Adrenal gland (tissue), 12 donors: Measurements from ENCODE around the gene YWHAQ. TPM values are rescaled to one million over a fixed set of nuclear protein-coding genes. Genes with fewer than 3 reads are reported as not detected.
"Not testable (repeated sequence)": the region's sequence is repeated elsewhere in the genome, so short reads cannot be mapped to it uniquely, and the experiment has no call there.

Source experiments
- DNase-seq, 7 donors: peaks; one replicate each; pipeline ENCODE4 v3.0.0-alpha.2; 2019 to 2020
- H3K27ac ChIP-seq, 5 donors: fragments of 200-600 bp; sonication (generic) in 4 of 5; 1 replicate in 3 of 5; 2 replicates in 2 of 5; pipeline versions ENCODE4 v1.5.1 to v1.8.0; 2016 to 2020; ENCODE audit warnings: mild to moderate bottlenecking in 1 of 5
- H3K27me3 ChIP-seq: fragments of 200-600 bp; 2 replicates; pipeline ENCODE4 v1.8.0; 2021
- H3K36me3 ChIP-seq, 2 donors: fragments of 200-600 bp; replicated peaks in 1 of 2; 1 replicate in 1 of 2; 2 replicates in 1 of 2; pipeline versions ENCODE4 v1.5.1 to v1.8.0; 2018 to 2022
- H3K4me1 ChIP-seq, 2 donors: fragments of 200-600 bp; replicated peaks in 1 of 2; 1 replicate in 1 of 2; 2 replicates in 1 of 2; pipeline versions ENCODE4 v1.5.1 to v1.8.0; 2018 to 2021
- H3K4me3 ChIP-seq, 4 donors: fragments of 200-600 bp; sonication (generic) in 3 of 4; one replicate each; pipeline ENCODE4 v1.5.1; 2016 to 2018
- H3K9me3 ChIP-seq, 3 donors: fragments of 200-600 bp; sonication (generic) in 1 of 3; replicated peaks in 1 of 3; 1 replicate in 2 of 3; 2 replicates in 1 of 3; pipeline versions ENCODE4 v1.5.1 to v1.8.0; 2016 to 2021
- CTCF ChIP-seq, 6 experiments: fragments of 450-650 bp in 4 of 6; fragments of 200-600 bp in 2 of 6; sonication (generic) in 1 of 6; IDR thresholded peaks; 1 replicate in 5 of 6; 2 replicates in 1 of 6; pipeline versions ENCODE4 v1.5.1 to v1.8.0; 2016 to 2021; ENCODE audit warnings: antibody characterized with exemption in 6 of 6, mild to moderate bottlenecking in 2 of 6, moderate library complexity in 1 of 6
- POLR2A ChIP-seq, 2 donors: fragments of 450-650 bp; IDR thresholded peaks; one replicate each; pipeline ENCODE4 v1.6.1; 2017; ENCODE audit warnings: antibody characterized with exemption in 2 of 2, mild to moderate bottlenecking in 2 of 2, moderate library complexity in 1 of 2
- WGBS, 4 donors: extraction: QIAGEN DNeasy Blood & Tissue Kit in 2 of 4; methylation state at CpG; one replicate each; pipeline versions ENCODE4 v1.1.5 to v1.1.7; 2013 to 2017; 5-methylcytosine and 5-hydroxymethylcytosine counted together
- intact Hi-C, 2 donors: fragments of 100-400 bp; cut with DNase I; formaldehyde crosslinking; loops; one replicate each; pipeline versions ENCODE4 v1.14.1 to v1.15.0; 2022 to 2023
- polyA plus RNA-seq, 3 donors: library from polyadenylated mRNA; stranded (reverse); fragments of 200-250 nt in 2 of 3; fragments of 350-450 nt in 1 of 3; fragmentation: Illumina TruSeq in 1 of 3; extraction: RNeasy Lipid Tissue Mini Kit (QIAGEN cat#74804) in 1 of 3; gene quantifications; one replicate each; pipeline ENCODE4 v1.2.3, GENCODE V29; 2013 to 2014
- total RNA-seq, 9 donors: library from RNA; depleted of rRNA in 4 of 9; stranded (reverse); fragments of >200 nt in 4 of 9; fragments of 120-200 nt in 1 of 9; fragmentation: NEBNext Ultra II Directional in 1 of 9; extraction: Animal tissue kit (Norgen Biotek cat#: 25700) in 1 of 9; gene quantifications; one replicate each; pipeline versions ENCODE4 v1.1.0 to v1.2.4, GENCODE V29; 2013 to 2023
- donor health status: healthy with polysubstance abuse.
- donor health status: Bipolar disorder and iron deficiency.
- donor health status: DM: yes; HTN: yes; CAD: no.
- donor health status: DM: no; HTN: no; CAD: no.
- donor health status: DM: no; HTN: no; CAD: no.
- donor health status: DM: yes; HTN: yes; CAD: no.

YWHAQ gene
- total and polyA plus RNA-seq, 12 donors: 74.1 to 477 (median 241) TPM

GRCh38 chr2:9629222-9630116, 1.3 kb downstream of the YWHAQ start:
- peaks cover 0 to 10% of the 10 kb centered on the region in 2 donors for H3K36me3 ChIP-seq
- intact Hi-C loops: loop anchor here in 1 of 2 donors (10.0 kb wide), 1 partner anchor 55 kb away; no protein-coding TSS in a partner anchor
- H3K27ac ChIP-seq: peak overlapping the region; percentile 79 to 98 (median 94)
- H3K4me3 ChIP-seq: peak overlapping the region; percentile 30 to 90 (median 58)
- H3K9me3 ChIP-seq: no peaks in the 10 kb centered on the region
- H3K4me1 ChIP-seq: peaks cover 17 to 41% of the 10 kb centered on the region in 2 donors
- H3K27me3 ChIP-seq: no peaks in the 10 kb centered on the region
- WGBS, 4 donors: 5 to 8% (median 6%) methylated on average over 12 to 20 of the region's 20 CpGs
- TF ChIP-seq CTCF (IDR thresholded peaks at IDR 0.05): no peak
- TF ChIP-seq POLR2A (IDR thresholded peaks at IDR 0.05): peak in 1 of 2 donors; percentile 51
- peak in 5 of 7 donors; percentile 36 to 59 (median 44) for DNase-seq

- no peaks in the 10 kb centered on the region for H3K9me3 ChIP-seq
- no peaks in the 10 kb centered on the region for H3K27me3 ChIP-seq
- peaks cover 17 to 41% of the 10 kb centered on the region in 2 donors for H3K4me1 ChIP-seq
- no peak for TF ChIP-seq CTCF (IDR thresholded peaks at IDR 0.05)
- no peak for TF ChIP-seq POLR2A (IDR thresholded peaks at IDR 0.05)
- DNase-seq: no peak
- peaks cover 0 to 16% of the 10 kb centered on the region in 2 donors for H3K36me3 ChIP-seq
- no peak overlapping the region for H3K27ac ChIP-seq
- 55 to 65% (median 61%) methylated on average over 2 of the region's 2 CpGs for WGBS, 4 donors
- no peak overlapping the region for H3K4me3 ChIP-seq
- intact Hi-C loops: loop anchor here in 1 of 2 donors (10.0 kb wide), 1 partner anchor 53 kb away; no protein-coding TSS in a partner anchor
Observed at GRCh38 chr2:9627310-9627709, 3.5 kb downstream of the YWHAQ start.

- 91 to 99% (median 92%) methylated on average over 9 of the region's 9 CpGs for WGBS, 4 donors
- no peak overlapping the region for H3K4me3 ChIP-seq
- H3K27me3 ChIP-seq: no peaks in the 10 kb centered on the region
- H3K27ac ChIP-seq: no peak overlapping the region
- no peak for DNase-seq
- no peaks in the 10 kb centered on the region for H3K9me3 ChIP-seq
- TF ChIP-seq CTCF (IDR thresholded peaks at IDR 0.05) (no peak), POLR2A (IDR thresholded peaks at IDR 0.05) (no peak)
- peaks cover 0 to 16% of the 10 kb centered on the region in 2 donors for H3K36me3 ChIP-seq
- intact Hi-C loops: loop anchor here in 1 of 2 donors (10.0 kb wide), 1 partner anchor 48 kb away; no protein-coding TSS in a partner anchor
- peaks cover 9 to 42% of the 10 kb centered on the region in 2 donors for H3K4me1 ChIP-seq
Observed at GRCh38 chr2:9623151-9623550, 7.6 kb downstream of the YWHAQ start.

- not testable (repeated sequence) for DNase-seq, H3K4me3 ChIP-seq, H3K27ac ChIP-seq, H3K9me3 ChIP-seq, H3K27me3 ChIP-seq, H3K36me3 ChIP-seq
- 90 to 94% (median 91%) methylated on average over 6 of the region's 6 CpGs for WGBS, 4 donors
- H3K4me1 ChIP-seq: peaks cover 13 to 30% of the 10 kb centered on the region in 2 donors
- intact Hi-C loops: loop anchor here in 1 of 2 donors (10.0 kb wide), 1 partner anchor 47 kb away; no protein-coding TSS in a partner anchor
Observed at GRCh38 chr2:9621655-9622054, 9.1 kb downstream of the YWHAQ start.
